NCI-H2107 treated with DMSO at 0.1 percent for 48 hours (cell line): ENCODE results near the gene PTX4.

Experiments
- DNase-seq: peaks from one replicate; lab custom pipeline; 2025; ENCODE audit not compliant: unreplicated experiment; lab: John Stamatoyannopoulos, UW

Gene PTX4

DNA sequence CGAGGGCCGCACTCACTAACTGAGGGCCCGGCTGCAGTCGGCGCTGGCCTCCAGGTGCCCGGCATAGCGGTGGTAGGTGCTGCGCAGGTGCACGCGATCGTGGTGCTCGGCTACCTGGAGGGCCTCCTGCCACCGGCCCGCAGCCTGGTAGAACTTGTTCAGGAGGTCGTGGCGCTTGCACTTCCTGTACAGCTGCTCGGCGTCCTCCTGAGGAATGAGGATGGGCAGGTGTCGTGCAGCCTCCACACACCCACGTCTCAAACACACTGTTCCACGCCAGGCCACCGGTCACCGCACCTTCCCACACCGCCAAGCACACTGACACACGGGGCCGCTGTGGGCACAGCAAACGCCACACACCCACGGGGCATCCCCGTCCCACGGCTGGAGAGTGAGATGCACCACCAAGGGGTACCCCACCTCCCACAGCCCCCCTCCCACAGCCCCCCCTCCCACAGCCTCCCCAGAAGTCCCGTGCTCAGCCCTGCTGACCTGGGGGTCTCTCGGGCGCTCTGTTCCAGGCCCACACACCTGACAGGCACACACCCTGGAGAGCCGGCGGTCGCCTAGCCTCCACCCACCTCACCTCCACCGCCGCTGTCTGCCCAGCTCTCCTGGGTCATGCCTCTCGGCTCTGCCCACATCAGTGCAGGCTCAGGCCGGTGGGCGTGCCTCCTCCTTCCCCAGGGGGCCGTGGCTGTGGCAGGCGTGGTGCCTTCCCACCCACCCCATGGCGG, 37.3 kb upstream of the PTX4 start:
- no peak for DNase-seq

DNA sequence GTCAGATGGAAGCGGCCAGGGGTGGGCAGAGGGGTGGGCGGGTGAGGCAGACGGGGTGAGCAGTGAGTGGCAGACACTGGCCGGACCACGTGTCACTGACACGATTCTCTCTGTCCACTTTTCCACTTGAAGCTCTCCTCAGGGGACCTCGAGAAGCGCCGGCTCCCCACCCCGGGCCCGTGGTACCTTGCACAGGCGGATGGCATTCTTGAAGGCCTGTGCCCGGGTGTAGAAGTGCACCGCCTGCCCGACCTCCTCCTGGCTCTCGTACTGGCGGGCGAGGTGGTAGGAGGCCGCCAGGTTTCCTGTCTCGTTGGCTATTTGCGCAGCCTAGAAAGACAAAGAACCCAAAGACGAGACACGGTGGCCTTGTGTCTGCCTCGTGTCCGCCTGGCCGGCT, 35.6 kb upstream of the PTX4 start:
- DNase-seq: no peak

DNA sequence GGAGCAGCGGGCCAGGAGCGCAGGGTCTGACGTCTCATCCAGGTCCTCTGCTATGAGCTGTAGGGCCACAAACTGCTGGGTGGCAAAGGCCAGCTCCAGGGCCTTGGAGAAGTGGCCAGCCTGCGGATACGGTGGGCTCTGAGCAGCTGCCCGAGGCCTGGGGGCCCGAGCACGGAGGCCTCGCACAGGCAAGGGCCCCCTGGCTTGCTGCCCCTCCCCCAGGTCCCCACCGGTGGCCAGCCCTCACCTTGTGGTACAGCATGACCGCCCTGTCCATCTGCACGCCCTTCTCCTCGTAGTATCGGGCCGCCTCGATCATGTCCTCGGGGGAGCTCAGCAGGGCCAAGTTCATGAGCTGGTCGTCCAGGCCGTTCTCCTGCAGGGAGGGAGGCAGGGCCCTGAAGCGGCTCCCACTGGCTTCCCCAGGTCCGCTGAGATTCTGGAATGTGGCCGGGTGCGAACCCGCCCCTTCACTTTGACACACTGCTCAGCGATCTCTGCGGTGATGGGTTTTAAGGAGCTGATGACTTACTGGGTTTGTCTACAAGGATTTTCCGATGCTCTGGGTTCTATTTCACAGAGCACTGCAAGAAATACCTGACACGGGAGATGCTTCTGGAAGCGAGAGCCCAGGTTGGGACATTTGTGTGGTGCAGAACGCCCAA, 35.0 kb upstream of the PTX4 start:
- DNase-seq: no peak

DNA sequence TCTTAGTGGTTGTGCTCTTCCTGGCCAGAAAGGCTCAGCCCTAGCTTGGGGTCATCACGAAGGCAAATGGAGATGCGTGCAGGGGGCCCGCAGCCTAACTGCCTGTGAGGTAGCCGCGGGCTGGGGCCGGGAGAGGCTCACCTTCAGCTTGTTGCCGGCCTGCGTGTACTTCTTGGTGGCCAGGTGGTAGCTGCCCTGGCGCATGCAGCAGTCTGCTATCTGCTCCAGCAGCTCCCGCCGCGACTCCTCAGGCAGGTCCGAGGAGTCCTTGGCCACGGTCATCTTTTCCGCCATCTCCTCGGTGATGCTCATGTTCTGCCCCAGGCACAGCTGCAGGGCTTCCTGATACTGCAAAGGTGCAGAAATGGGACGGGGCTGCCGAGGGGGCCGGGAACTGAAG, 31.7 kb upstream of the PTX4 start:
- DNase-seq: no peak

DNA sequence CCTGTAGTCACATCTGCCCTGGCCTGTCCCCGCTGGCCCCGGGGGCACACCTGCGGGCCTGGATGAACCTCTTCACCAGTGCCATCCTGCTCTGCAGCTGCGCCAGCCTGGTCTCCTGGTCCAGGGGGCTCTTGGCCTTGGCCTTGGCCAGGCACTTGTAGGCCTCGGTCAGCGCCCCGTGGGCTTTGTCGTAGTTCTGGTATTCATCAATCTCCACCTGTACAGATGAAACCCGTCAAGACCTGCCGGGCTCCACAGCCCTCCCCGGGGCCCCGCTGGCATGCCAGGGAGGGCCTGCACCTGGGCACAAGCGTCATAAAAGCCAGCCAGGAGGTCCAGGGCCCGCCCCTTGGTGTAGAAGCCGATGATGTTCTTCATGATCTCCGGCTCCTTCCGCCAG, 31.1 kb upstream of the PTX4 start:
- DNase-seq: no peak

DNA sequence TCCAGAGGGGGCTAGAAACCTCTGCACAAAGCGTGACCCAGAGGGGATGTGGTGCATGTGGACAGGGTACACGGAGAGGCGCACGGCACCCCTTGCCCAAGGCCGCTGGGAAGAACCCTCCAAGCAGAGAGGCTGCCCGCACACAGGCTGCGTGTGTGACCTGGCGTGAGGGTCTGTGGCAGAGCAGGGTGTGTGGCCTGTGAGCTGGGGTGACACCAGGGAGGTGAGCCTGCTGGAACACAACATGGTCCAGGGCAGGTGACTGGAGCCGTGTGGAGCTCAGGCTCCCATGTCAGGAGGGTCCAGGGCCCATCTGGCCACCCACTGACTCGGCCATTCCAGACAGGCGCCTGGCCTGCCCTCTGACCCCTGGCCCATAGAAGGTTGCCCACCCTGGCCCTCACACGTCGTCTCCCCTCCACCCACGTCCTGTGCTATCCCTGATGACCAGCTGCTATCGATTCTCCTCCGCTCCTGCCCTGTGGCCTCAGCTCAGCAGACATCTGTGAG, 29.9 kb upstream of the PTX4 start:
- DNase-seq: no peak

DNA sequence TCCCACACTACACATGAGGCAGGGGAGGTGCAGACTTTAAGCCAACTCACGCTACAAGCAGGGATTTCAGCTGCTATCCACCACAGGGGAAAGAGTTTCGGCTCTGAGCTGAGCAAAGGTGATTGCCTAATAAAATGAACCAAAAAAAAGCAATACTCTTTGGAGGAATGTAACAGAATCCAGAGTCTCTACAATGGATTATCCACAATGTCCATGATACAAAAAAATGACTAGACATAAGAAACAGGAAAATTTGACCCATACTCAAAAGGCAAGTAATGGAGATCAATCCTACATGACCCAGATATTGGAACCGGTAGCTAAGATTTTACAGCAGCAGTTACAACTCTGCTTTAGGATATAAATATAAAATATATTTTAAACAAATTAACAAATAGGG, 25.8 kb upstream of the PTX4 start:
- DNase-seq: no peak

DNA sequence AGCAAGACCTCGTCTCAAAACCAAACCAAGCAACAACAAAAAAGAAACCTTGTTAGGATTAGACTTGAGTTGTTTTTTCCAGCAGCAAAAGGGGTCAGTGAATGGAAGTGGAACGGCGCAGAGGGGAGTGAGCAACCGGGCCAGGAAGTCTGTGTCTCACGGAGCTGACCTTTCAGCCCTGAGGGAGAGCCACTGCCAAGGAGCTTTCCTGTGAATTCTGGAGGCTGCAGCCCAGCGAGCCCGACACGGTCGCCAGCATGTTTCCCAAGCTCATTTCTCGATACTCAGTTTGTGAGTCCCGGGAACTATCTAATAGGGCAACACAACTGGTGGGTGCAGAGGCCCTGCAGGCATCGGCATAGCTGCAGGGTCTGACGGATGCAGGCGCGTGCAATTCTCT, 24.0 kb upstream of the PTX4 start:
- DNase-seq: no peak

DNA sequence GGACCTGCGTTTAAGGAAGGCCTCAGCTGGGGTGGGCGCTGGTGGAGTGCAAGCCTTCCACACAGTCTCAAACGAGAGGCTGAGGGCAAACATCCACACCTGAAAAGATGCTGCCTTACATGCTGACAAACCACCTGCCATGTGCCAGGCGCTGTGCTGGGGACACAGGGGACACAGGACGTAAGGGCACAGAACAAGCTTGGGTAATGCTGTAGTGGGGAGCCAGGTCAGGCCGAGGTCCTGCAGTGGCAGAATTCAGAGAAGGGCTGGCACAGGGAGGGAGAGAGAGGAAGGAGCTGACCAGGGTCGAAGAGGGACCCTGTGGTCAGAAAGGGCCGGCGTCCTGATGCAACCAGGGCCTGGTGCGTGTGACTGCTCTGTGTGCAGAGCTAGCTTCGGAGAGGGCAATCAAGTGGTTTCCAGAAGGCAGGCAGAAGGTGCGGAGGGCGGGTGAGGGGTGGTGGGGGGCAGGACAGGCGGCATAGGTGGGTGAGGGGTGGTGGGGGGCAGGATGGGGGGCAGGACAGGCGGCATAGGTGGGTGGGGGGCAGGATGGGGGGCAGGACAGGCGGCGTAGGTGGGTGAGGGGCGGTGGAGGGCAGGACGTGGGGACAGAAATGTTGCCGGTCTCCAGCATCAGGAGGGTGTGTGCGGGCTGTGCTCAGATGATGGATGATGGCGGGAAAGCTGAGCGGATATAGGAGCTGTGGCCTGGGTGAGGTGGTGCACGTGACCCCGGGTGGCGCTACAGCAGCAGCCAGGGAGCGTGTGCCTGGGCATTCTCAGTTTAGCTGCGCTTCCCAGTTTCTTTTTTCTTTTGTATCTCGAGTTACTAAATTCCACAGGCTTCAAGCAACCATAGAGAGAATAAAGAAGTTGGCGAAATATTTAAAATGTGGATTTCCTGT, 23.2 kb upstream of the PTX4 start:
- DNase-seq: no peak

DNA sequence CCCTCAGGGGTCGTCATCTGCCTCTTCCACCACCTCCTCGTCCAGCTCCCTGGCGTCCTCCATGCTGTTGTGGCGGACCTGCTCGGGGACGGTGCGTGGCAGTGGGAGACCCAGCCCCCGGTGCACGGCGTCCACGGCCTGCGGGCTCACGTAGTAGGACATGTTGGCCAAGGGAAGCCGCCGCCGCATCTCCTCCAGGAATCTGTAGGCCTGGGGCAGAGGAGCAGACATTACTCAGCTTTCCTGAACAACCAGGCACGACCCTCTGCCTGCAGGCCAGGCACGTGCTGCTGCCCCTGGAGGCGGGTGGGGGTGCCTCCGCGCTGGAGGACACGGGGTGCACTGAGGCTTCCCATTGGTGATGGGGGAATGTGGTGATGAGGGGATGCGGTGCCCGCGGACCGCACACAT, 22.2 kb upstream of the PTX4 start:
- no peak for DNase-seq

DNA sequence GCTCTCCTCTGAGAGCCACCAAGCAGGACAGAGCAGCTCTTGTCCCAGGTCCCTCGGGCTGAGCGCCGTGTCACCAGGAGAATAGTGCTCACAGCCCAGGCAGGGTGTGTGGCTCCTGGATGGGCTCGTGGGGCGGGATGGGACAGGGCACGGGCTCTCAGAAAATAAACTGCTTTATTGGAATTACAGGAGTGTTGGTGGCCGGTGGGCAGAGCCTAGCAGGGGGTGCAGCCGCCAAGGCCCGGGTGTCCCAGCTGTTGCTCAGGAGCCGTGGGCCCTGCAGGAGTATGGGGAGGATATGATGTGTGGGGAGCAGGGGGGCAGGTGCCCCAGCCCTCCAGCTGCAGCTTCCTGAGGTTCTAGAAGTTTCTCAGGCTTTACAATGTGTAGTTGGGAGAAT, 21.5 kb upstream of the PTX4 start:
- DNase-seq: no peak

DNA sequence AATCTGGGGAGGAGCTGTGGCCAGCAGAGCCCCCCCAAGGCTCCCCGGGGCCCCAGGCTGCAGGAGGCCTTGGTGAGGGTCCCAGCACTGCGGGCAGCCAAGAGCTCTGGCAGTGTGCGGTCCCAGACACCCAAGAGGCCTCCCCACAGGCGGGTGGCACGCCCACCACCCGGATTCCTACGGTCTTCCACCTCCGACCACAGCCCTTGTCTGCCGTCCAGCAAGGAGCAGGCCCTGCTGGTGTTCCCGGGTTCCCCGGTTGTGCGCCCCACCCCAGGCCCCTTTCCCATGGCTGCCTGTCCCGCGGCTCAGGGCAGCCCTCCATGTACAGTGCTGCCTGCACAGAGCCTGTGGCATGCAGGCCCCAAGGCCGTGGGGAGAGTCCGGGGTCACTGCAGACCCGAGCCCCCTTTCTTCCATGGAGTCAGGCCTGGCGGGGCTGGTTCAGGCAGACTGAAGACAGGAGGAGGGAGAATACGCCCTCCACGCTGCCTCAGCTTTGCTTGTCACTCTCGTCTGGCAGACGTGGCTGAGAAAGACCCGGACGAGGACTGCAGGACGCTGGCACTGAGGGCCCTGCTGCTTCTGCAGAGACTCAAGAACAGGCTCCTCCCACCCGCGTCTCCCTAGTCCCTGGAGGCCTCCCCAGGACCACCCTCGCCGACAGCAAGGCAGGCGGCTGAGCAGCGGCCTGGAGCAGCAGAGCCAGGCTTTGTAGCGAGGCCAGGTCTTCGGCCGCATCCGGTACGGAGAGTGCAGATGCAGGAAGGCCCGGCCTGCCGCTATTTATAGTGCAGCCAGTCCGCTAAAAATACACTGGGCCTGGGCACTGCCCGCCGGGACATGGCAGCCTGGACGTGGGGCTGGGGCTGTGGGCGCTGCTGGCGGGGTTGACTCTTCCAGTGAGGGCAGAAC, 20.8 kb upstream of the PTX4 start:
- no peak for DNase-seq

DNA sequence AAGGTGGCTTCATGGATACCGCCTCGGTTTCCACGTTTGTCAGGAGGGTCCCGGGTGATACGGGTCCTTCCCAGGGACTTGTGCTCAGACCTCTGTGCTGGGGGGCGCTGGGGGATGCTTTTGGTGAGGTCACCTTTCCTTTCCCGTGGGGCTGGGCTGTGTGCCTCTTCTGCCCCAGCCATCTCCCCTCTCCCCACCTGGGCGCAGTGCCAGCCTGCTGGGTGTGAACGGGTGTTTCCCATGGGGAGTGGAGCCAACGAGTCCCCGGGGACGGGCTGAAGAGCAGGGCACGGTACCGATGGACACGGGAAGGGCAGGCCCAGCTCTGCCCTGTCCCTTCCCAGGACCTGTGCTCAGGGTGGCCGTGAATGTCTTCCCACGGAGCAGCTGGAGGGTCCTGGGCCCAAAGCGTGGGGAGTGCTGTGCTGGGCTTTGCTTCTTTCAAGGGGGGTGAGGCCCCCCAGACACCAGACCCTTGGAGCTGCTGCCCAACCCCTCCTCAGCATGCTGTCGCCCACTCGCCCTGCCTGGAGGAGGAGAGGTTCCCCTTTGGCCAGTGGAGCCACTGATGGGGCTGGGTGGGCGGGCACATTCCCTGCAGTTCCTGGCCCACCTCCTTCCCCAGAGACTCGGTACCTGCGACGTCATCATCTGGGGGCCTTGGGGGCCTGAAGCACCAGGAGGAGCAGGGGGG, 19.9 kb upstream of the PTX4 start:
- no peak for DNase-seq

DNA sequence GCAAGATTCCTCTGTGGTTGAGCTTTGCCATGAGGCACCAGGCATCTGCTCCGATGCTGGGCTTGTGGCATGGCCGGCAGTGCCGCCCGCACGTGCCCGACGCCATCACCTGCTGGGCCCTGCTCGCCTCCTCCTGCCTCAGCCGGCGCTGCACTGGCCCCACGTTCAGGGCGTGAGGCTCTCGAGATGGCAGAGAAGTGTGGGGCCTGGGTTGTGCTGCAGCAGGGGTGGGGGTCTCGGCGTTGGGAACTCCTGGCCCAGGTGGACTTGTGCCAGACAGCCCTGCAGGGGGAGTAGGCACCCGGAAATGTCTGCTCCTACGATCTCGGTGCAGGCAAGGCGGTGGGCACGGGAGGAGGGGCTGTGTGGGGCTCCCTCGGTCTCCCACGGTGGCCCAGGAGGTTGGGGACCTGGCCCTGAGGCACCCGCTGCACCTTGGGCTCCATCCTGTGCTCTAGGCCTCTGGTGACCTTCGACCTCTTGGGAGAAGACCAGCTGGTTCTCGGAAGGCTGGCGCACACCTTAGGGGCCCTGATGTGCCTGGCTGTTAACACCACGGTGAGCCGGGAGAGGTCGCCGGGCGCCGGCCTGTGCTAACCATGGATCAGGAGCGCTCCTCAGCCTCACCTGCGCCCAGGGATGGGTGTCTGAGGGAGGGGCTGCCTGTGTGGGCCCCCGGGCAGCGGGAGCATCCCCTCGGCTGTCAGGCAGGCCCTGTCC, 17.9 kb upstream of the PTX4 start:
- no peak for DNase-seq

DNA sequence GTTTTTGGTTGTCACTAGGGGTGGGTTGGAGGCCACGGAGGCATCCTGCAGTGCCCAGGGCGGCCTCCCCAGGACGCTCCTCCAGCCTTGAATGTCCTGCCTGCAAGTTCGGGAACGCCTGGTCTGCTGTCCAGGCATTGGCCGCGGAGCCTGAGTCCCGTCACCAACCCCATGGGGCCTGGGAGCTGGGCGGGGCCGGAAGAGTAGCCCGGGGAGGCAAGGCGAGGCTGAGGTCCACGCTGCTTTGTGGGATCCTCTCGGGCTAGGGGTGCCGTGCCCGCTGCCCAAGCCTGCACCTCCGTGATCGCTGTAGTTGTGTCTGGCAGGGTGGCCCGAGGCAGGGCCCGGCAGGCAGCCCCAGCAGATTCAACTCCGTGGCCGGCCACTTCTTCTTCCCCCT, 17.2 kb upstream of the PTX4 start:
- DNase-seq: no peak

DNA sequence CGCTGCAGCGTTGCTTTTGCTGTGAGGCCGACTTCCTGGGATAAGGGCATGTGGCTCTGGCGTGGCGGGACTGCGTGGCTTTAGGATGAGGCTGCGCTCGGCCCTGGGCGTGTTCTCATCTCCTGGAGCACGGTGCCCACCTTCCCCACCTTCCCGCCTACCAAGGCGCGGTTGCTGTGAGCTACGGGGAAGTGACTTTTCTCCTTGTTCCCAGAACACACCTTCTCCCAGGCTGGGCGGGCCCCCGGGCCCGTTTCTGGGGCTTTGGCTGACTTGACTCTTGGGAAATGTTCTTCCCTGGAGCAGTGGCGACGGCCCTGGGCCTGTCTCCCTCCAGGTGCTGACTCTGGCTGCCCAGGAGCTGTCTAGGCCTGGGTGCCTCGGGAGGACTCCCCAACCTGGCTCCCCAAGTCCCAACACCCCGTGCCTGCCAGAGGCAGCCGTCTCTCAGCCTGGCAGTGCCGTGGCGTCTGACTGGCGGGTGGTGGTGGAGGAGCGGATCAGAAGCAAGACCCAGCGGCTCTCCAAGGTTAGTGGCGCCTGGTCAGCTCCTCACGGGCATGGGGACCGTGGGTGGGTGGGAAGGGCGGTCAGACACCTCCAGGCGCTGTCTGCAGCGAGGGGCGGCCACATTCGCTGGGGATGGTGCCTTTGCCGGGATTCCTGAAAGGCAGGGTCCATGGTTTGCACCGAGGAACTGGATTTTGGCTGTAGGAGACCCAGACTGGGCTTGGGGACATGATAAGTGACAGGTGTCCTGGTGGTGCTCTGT, 16.5 kb upstream of the PTX4 start:
- no peak for DNase-seq

DNA sequence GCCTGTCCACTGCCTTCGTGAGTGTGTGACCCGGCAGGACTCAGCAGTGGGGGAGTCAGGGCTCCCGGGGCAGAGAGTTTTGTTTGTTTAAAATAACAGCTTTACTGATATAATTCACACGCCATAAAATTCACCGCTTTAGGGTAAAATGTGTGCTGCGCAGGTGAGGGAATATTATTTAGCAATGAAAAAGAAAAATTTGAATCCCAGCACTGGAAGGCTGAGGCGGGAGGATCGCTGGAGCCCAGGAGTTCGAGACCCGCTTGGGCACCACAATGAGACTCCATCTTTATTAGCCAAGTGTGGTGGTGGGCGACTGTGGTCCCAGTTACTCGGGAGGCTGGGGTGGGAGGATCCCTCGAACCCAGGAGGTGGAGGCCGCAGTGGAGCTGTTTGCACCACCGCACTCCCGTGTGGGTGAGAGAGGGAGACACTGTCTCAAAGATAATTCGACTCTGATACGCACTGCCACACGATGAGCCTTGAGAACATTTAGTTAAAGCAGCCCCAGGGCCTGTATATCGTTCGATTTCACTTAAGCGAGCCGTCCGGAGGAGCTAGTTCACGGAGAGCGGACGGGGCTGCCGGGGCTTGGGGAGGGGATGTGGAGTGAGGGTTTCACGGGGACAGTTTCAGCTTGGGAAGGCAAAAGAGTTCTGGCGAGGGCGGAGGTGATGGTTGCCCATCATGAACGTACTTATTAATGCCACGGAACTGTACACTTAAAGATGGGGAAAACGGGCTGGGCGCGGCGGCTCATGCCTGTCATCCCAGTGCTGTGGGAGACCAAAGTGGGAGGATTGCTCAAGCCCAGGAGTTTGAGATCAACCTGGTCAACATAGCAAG, 14.6 kb upstream of the PTX4 start:
- no peak for DNase-seq
